A375 (cell line): ENCODE results near the gene ACAA2. TPM values are rescaled to one million over a fixed set of nuclear protein-coding genes. Genes with fewer than 3 reads are reported as not detected.

Source experiments
- small RNA-seq: library from RNA; depleted of rRNA; stranded (forward); fragments of <200 nt; gene quantifications from one replicate; pipeline ENCODE3, GENCODE V24; 2014
- total RNA-seq: library from RNA; depleted of rRNA; stranded (reverse); fragments of >200 nt; shearing (Covaris generic); gene quantifications from 2 replicates; pipeline ENCODE4 v1.2.3, GENCODE V29; 2014; rRNA removed

Gene ACAA2
- total RNA-seq: 24.4 and 33.8 TPM in 2 replicates

GRCh38 chr18:49813319-49814146 lies at the start of gene ACAA2:
Gene ACAA2 (minus strand): TSS chr18:49813533. CDS start chr18:49813484, 49 bp downstream.

Small RNA genes within 50 kb of the gene (small RNA-seq; reads per million reads assigned to genes)
- not detected for gene RF00283
- not detected for gene SCARNA17
